ENCODE data around the gene LHFPL6.
"Not testable (repeated sequence)": the region's sequence is repeated elsewhere in the genome, so short reads cannot be mapped to it uniquely, and the experiment has no call there.

Gene LHFPL6

DNA sequence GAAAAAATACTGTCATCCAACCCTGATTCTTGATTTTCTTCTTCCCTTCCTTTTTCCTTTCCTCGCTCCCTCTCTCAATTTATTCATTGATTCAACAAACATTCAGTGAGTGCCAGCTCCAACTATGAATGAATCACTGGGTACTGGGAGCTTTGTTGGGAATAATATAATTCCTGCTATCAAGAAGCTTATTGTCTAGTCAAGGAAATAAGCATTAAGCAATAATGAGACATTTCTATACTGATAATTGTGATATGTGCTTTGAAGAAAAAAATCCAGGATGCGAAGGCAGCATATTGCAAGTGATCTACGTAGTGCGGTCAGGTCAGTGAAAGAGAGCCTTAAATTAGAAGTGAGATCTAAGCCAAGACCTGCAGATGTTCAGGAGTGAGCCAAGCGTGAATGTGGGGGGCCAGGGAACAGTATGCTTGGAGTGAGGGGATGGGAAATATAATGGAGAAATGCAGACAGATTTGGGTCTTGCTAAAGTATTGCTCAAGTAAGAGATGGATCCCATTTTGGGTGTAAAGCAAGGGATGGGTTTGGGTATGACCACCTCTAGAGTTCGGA, 253.5 kb downstream of the LHFPL6 start:
- POLR2A ChIA-PET = no interaction called here

GRCh38 chr13:39347926-39348901, 254.8 kb downstream of the LHFPL6 start:
- ChIA-PET CTCF (interaction anchor here (0.9 kb wide), 1 partner anchor 268 kb away, joined by 3 read pairs; no protein-coding TSS in a partner anchor), POLR2A (no interaction called here)
- TF ChIP-seq PKNOX1 (IDR thresholded peaks at IDR 0.05) (peak; percentile 54), NFRKB (IDR thresholded peaks at IDR 0.05) (no peak)
- peak; percentile 37 for DNase-seq (ENCODE audit: extremely low spot score)

More for the DNA sequence above, 253.5 kb downstream of the LHFPL6 start:
- DNase-seq (ENCODE audit: extremely low spot score) = no peak
- no peak for TF ChIP-seq TARDBP (IDR thresholded peaks at IDR 0.05)
- no peak for TF ChIP-seq ZNF384 (IDR thresholded peaks at IDR 0.05)
- TF ChIP-seq ARNT (IDR thresholded peaks at IDR 0.05) = no peak
- no peak for TF ChIP-seq BHLHE40 (IDR thresholded peaks at IDR 0.05; ENCODE audit: borderline replicate concordance)
- TF ChIP-seq LEF1 (IDR thresholded peaks at IDR 0.05; ENCODE audit: borderline replicate concordance) = no peak
- TF ChIP-seq HDGF (IDR thresholded peaks at IDR 0.05; ENCODE audit: borderline replicate concordance) = no peak
- no peak for TF ChIP-seq SP1 (IDR thresholded peaks at IDR 0.05)
- TF ChIP-seq L3MBTL2 (conservative IDR thresholded peaks at IDR 0.05) = no peak
- no peak for TF ChIP-seq FOXA1 (IDR thresholded peaks at IDR 0.05)
- no peak for TF ChIP-seq SUZ12 (IDR thresholded peaks at IDR 0.05)
- TF ChIP-seq PKNOX1 (IDR thresholded peaks at IDR 0.05) = no peak
- no peak for TF ChIP-seq CTBP1 (IDR thresholded peaks at IDR 0.05; ENCODE audit: borderline replicate concordance)
- CTCF ChIA-PET = no interaction called here

GRCh38 chr13:39345982-39346381, 257.0 kb downstream of the LHFPL6 start:
- TF ChIP-seq BHLHE40 (IDR thresholded peaks at IDR 0.05; ENCODE audit: borderline replicate concordance) (no peak), SP1 (IDR thresholded peaks at IDR 0.05) (no peak), SUZ12 (IDR thresholded peaks at IDR 0.05) (no peak), TARDBP (IDR thresholded peaks at IDR 0.05) (no peak), CTBP1 (IDR thresholded peaks at IDR 0.05; ENCODE audit: borderline replicate concordance) (no peak), PKNOX1 (IDR thresholded peaks at IDR 0.05) (no peak), ELF4 (IDR thresholded peaks at IDR 0.05) (no peak), L3MBTL2 (conservative IDR thresholded peaks at IDR 0.05) (no peak), NFRKB (IDR thresholded peaks at IDR 0.05) (no peak)
- DNase-seq (ENCODE audit: extremely low spot score) = no peak
- POLR2A ChIA-PET = no interaction called here
- CTCF ChIA-PET = no interaction called here

DNA sequence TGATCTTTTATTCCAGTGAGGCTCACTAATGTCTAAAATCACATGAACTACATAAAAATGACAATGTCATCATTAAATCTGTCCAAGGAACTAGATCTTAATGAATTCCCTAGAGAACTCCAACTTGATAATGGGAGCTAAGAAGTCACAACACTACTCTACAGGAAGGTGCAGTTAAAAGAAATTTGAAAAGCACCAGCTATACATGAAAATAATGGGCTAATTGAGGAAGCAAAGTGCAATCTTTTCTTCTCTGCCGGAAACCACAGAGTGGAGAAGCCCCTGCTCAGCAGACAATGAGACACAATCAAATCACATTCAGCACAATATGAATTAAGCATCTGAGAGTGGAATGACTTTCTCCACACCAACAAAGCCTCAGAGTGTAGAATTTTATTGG, 261.7 kb downstream of the LHFPL6 start:
- ChIA-PET CTCF (no interaction called here), POLR2A (no interaction called here)
- TF ChIP-seq L3MBTL2 (conservative IDR thresholded peaks at IDR 0.05) (no peak), ELF4 (IDR thresholded peaks at IDR 0.05) (no peak)
- no peak for DNase-seq (ENCODE audit: extremely low spot score)

DNA sequence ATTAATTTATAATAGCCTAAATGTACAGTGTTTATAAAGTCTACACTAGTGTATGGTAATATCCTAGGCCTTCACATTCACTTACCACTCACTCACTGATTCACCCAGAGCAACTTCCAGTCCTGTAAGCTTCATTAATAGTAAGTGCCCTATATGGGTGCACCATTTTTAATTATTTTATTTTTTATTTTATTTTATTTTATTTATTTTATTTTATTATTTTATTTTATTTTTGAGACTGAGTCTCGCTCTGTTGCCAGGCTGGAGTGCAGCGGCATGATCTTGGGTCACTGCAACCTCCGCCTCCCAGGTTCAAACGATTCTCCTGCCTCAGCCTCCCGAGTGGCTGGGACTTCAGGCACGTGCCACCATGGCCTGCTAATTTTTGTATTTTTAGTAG, 264.9 kb downstream of the LHFPL6 start:
- CTCF ChIA-PET; DNase-seq (ENCODE audit: extremely low spot score); POLR2A ChIA-PET: not testable (repeated sequence)

DNA sequence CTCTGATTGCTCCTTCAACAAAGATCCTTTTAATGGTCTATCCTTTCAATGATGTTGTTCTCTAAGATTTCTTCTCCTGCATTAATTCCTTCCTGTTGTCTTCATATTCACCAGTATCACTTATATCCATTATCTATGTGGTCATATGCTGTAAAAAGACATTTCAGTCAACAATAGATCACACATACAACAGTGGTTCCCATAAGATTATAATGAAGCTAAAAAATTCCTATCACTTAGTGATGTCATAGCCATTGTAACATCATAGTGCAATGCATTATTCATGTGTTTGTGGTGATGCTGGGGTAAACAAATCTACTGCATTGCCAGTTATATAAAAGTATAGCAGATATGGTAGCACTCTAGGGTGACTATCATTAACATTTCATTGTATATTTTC, 266.1 kb downstream of the LHFPL6 start:
- TF ChIP-seq CTBP1 (IDR thresholded peaks at IDR 0.05; ENCODE audit: borderline replicate concordance) (no peak), ELF4 (IDR thresholded peaks at IDR 0.05) (no peak), BHLHE40 (IDR thresholded peaks at IDR 0.05; ENCODE audit: borderline replicate concordance) (no peak), LEF1 (IDR thresholded peaks at IDR 0.05; ENCODE audit: borderline replicate concordance) (no peak), ZNF384 (IDR thresholded peaks at IDR 0.05) (no peak), PKNOX1 (IDR thresholded peaks at IDR 0.05) (no peak), HDGF (IDR thresholded peaks at IDR 0.05; ENCODE audit: borderline replicate concordance) (no peak), FOXA1 (IDR thresholded peaks at IDR 0.05) (no peak), SP1 (IDR thresholded peaks at IDR 0.05) (no peak), SUZ12 (IDR thresholded peaks at IDR 0.05) (no peak), ARNT (IDR thresholded peaks at IDR 0.05) (no peak), L3MBTL2 (conservative IDR thresholded peaks at IDR 0.05) (no peak)
- ChIA-PET POLR2A (no interaction called here), CTCF (interaction anchor here (0.6 kb wide), 1 partner anchor 185 kb away, joined by 3 read pairs; no protein-coding TSS in a partner anchor)
- DNase-seq (ENCODE audit: extremely low spot score) = no peak

Measured in HEK293T (cell line).